Left ventricle myocardium inferior (tissue), 1 donor: Measurements from ENCODE around the gene KRTAP4-7. TPM values are rescaled to one million over a fixed set of nuclear protein-coding genes. Genes with fewer than 3 reads are reported as not detected.

ENCODE experiments used
- DNase-seq: peaks from one replicate; pipeline ENCODE4 v3.0.0-alpha.2; 2020
- H3K27ac ChIP-seq: fragments of 200-600 bp; replicated peaks from 2 replicates; pipeline ENCODE4 v1.8.0; 2021
- H3K27me3 ChIP-seq: fragments of 200-600 bp; 2 replicates; pipeline ENCODE4 v1.8.0; 2021; ENCODE audit warnings: low read depth
- H3K36me3 ChIP-seq: fragments of 200-600 bp; 2 replicates; pipeline ENCODE4 v1.8.0; 2021
- H3K4me1 ChIP-seq: fragments of 200-600 bp; 2 replicates; pipeline ENCODE4 v1.8.0; 2021
- H3K4me3 ChIP-seq: fragments of 200-600 bp; 2 replicates; pipeline ENCODE4 v1.8.0; 2021; ENCODE audit warnings: mild to moderate bottlenecking, moderate library complexity
- H3K9me3 ChIP-seq: fragments of 200-600 bp; replicated peaks from 2 replicates; pipeline ENCODE4 v1.8.0; 2021
- CTCF ChIP-seq: fragments of 200-600 bp; IDR thresholded peaks from 2 replicates; pipeline ENCODE4 v1.8.0; 2021; ENCODE audit warnings: antibody characterized with exemption, mild to moderate bottlenecking, borderline replicate concordance
- intact Hi-C: fragments of 100-400 bp; cut with micrococcal nuclease; formaldehyde crosslinking; loops from one replicate; pipeline ENCODE4 v1.11.0; 2022
- total RNA-seq: library from RNA; stranded (reverse); fragmentation: NEBNext Ultra II Directional; extraction: Animal tissue kit (Norgen Biotek cat#: 25700); gene quantifications from one replicate; pipeline ENCODE4 v1.2.1, GENCODE V29; 2021
- donor health status: DM: no; HTN: yes; CAD: no; lungs with severe emphysema.

Gene KRTAP4-7
- total RNA-seq, 1 donor from 2014 or later, result not detected

- H3K27me3 ChIP-seq, result peaks cover 44% of the 10 kb centered on the region
- H3K36me3 ChIP-seq, result no peaks in the 10 kb centered on the region
- no peak overlapping the region for H3K4me3 ChIP-seq
- DNase-seq, result no peak
- no peaks in the 10 kb centered on the region for H3K4me1 ChIP-seq
- no peak for TF ChIP-seq CTCF
- H3K27ac ChIP-seq, result no peak overlapping the region
- H3K9me3 ChIP-seq, result no peaks in the 10 kb centered on the region
- intact Hi-C loops, result no loop called here
These were observed 16.7 kb upstream of the KRTAP4-7 start for GRCh38 chr17:41067281-41067680.

GRCh38 chr17:41069031-41069430 is 14.9 kb upstream of the KRTAP4-7 start:
- peaks cover 33% of the 10 kb centered on the region for H3K27me3 ChIP-seq
- intact Hi-C loops, result no loop called here
- TF ChIP-seq CTCF, result no peak
- H3K4me3 ChIP-seq, result no peak overlapping the region
- no peak for DNase-seq
- no peak overlapping the region for H3K27ac ChIP-seq
- H3K36me3 ChIP-seq, result no peaks in the 10 kb centered on the region
- H3K4me1 ChIP-seq, result no peaks in the 10 kb centered on the region
- H3K9me3 ChIP-seq, result no peaks in the 10 kb centered on the region

GRCh38 chr17:41071606-41072360 is 12.2 kb upstream of the KRTAP4-7 start:
- intact Hi-C loops, result no loop called here
- H3K9me3 ChIP-seq, result no peaks in the 10 kb centered on the region
- DNase-seq, result no peak

GRCh38 chr17:41073676-41074075 is 10.3 kb upstream of the KRTAP4-7 start:
- no peaks in the 10 kb centered on the region for H3K4me1 ChIP-seq
- H3K27ac ChIP-seq, result no peak overlapping the region
- TF ChIP-seq CTCF, result no peak
- H3K4me3 ChIP-seq, result no peak overlapping the region
- no peaks in the 10 kb centered on the region for H3K9me3 ChIP-seq
- intact Hi-C loops, result no loop called here
- no peak for DNase-seq
- no peaks in the 10 kb centered on the region for H3K36me3 ChIP-seq
- H3K27me3 ChIP-seq, result peaks cover 47% of the 10 kb centered on the region

More at GRCh38 chr17:41071606-41072360, 12.2 kb upstream of the KRTAP4-7 start:
- no peaks in the 10 kb centered on the region for H3K36me3 ChIP-seq
- TF ChIP-seq CTCF, result no peak
- H3K4me3 ChIP-seq, result no peak overlapping the region
- no peak overlapping the region for H3K27ac ChIP-seq
- no peaks in the 10 kb centered on the region for H3K4me1 ChIP-seq
- H3K27me3 ChIP-seq, result peaks cover 34% of the 10 kb centered on the region

- H3K27ac ChIP-seq, result no peak overlapping the region
- H3K4me1 ChIP-seq, result no peaks in the 10 kb centered on the region
- DNase-seq, result no peak
- intact Hi-C loops, result no loop called here
- H3K4me3 ChIP-seq, result no peak overlapping the region
- TF ChIP-seq CTCF, result no peak
- no peaks in the 10 kb centered on the region for H3K36me3 ChIP-seq
- no peaks in the 10 kb centered on the region for H3K9me3 ChIP-seq
- peaks cover 60% of the 10 kb centered on the region for H3K27me3 ChIP-seq
These were observed 7.2 kb upstream of the KRTAP4-7 start for GRCh38 chr17:41076788-41077187.
